GM18505 (cell line): ENCODE results near the gene PIAS2.
"Not testable (repeated sequence)": the region's sequence is repeated elsewhere in the genome, so short reads cannot be mapped to it uniquely, and the experiment has no call there.

Source experiments
- ATAC-seq: cut with Tn5 transposase; IDR thresholded peaks from one replicate; pipeline ENCODE4 v1.9.1; 2021; ENCODE audit not compliant: unreplicated experiment
- POLR2A ChIP-seq: IDR thresholded peaks from 4 replicates; pipeline ENCODE4 v1.6.1; 2011; ENCODE audit warnings: borderline replicate concordance; ENCODE audit not compliant: insufficient read depth, insufficient read length; ENCODE audit errors: extremely low read depth

PIAS2 gene

DNA sequence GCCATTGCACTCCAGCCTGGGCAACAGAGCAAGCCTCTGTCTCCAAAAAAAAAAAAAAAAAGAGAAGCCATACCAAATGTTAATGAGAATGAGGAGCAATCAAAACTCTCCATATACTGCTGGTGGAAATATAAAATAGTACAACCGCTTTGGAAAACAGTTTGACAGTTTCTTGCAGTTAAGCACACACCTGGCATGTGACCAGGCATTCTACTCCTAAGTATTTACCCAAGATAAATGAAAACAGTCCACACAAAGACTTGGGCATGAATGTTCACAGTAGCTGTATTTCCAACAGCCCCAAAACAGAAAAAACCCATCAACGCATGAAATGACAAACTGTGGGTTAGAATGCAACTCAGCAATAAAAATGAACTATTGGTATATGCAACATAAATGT is 84.5 kb downstream of the PIAS2 start:
- ATAC-seq, result no peak
- TF ChIP-seq POLR2A, result no peak

DNA sequence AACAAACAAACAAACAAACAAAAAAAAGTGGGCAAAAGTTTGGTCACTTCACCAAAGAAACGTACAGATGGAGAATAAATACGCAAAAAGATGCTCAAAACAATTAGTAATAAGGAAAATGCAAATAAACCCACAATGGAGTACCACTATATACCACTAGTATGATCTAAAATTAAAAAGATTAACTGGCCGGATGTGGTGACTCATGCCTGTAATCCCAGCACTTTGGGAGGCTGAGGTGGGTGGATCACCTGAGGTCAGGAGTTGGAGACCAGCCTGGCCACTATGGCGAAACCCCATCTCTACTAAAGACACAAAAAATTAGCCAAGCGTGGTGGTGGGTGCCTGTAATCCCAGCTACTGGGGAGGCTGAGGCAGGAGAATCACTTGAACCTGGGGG is 84.9 kb downstream of the PIAS2 start:
- ATAC-seq, result not testable (repeated sequence)

DNA sequence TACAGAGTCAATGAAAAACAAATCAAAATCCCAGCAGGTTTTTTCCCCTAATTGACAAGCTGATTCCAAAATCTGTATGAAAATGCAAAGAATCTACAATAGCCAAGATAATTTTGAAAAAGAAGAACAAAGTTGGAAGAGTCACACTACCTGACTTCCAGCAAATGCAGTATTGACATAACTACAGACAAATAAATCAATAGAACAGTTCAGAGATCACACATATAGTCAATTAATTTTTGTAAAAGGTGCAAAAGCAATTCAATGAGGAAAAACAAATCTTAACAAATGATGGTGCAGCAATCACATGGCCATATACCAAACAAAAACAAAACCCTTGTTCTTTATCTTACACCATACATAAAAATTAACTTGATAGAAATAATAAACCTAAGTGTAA is 85.9 kb downstream of the PIAS2 start:
- TF ChIP-seq POLR2A, result no peak
- ATAC-seq, result no peak

DNA sequence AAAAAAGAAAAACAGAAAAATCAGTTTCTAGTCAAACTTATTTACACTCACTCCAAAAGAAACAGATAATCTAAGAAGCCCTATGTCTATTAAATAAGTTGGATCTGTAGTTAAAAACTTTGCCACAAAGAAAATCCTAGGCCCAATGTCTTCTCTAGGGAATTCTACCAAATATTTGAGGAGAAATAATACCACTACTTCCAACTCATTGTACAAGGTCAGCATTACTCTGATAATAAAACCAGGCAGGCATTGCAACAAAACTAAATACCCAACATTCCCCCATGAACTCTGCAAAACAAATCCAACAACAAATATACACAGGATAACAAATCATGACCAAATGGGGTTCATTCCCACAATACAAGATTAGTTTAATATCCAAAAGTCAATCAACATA is 86.7 kb downstream of the PIAS2 start:
- no peak for ATAC-seq
- TF ChIP-seq POLR2A, result no peak

DNA sequence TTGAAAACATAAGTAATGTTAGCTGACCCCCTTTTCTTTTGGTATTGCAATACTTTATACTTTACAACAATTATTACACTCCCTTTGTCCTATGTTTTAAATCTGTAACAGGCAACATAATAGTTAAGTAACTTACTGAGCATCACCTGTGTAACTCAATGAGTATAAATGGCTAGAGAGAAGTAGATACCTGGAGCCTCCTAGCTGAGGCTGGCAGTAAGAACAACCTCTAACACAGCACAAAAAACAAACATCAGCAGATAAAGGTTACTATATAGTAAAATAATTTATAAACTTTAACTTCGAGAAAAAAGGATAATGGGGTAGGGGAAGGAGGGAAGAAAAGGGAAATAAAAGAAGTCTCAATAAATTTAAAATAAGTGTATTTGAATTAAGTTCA is 87.4 kb downstream of the PIAS2 start:
- TF ChIP-seq POLR2A, result no peak
- ATAC-seq, result no peak

DNA sequence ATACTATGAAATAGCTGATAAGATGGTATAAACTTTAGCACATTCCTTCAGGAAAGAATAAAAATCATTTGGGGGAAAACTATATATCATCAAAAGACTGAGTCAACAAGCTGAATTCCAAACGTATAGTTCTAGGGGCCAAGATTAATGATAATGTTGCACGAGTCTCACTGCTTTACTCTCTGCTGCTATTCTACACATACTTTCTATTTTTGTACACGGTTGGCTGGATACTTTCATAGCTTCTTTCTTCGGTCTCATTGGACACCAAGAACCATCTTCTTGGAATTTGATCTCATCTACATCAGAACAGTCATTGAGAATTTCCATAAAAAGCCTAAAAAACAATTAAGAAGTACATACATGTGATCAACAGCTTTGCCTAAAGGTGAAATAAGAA is 87.8 kb downstream of the PIAS2 start:
- ATAC-seq, result no peak
- TF ChIP-seq POLR2A, result no peak

DNA sequence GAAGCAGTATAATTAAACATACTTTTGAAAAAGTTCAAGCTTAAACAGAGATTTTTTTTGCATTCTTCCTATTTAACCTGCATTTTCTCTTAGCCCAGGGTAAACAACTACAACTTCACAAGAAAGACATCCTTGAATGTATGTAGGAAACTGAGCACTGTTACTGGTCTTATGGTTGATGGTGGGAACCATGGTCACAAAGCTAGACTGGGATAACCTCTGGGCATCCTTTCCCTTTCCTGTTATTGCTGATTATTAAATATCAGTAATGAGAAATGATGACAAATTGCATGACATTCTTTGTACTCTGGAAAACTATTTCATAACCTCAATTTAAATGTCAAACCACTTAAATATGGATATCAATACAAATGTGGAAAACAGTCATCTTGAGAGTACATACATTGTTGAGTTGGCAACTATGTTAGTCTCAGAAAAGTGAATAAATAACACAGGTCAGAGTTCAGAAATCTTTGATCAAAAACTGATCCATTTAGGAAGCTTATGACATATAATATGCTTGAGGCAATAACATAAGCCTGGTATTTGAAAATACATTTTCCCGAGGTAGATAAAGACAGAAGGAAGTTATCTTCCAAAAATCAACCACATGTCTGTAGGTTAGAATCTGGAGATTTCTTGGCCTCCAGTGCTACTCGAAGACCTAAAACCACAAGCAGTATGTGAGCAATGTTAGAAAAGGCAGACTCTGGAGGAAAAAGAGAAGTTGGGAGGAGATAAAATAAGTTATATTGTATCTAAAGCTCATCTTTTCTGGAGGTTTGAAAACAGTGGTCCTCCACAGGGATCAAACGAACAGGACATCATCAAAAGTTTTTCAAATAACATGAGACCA is 95.2 kb downstream of the PIAS2 start:
- no peak for ATAC-seq
- no peak for TF ChIP-seq POLR2A

DNA sequence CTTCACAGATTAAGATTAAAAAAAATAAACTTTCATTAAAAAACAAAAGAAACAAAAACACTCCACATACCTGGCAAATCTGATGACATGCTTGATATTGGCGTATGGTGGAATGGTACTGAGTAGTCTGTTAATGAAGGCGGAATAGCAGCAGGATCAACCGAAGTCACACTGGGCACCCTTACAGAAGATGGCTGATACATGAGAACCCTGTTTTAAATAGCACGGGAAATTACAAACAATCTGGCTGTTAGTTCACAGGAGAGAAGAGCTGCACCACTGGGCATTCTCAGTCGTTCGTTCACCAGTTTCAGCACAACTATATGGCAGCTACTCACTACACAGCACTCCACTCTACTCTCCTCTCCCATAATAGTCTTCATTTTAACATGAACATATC is 96.4 kb downstream of the PIAS2 start:
- ATAC-seq, result no peak
- TF ChIP-seq POLR2A, result no peak

DNA sequence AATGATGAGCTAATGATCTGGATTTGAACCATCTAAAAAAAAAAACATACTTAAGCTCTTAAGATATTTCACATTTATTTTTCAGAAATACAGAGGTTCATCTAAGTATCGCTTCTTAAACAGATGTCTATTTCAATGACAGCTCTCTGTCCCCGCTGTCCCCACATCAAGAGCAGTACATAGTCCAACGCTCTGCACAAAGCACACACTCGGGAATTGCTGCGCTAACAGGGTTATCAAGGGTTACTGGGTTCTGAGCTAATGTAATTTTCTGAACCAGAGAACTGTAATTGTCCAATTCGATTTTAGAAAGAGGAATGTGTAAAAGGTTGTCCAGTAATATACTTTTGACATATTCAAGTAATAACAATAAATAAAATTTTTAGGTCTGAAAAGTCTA is 101.6 kb downstream of the PIAS2 start:
- ATAC-seq, result no peak
- TF ChIP-seq POLR2A, result no peak

DNA sequence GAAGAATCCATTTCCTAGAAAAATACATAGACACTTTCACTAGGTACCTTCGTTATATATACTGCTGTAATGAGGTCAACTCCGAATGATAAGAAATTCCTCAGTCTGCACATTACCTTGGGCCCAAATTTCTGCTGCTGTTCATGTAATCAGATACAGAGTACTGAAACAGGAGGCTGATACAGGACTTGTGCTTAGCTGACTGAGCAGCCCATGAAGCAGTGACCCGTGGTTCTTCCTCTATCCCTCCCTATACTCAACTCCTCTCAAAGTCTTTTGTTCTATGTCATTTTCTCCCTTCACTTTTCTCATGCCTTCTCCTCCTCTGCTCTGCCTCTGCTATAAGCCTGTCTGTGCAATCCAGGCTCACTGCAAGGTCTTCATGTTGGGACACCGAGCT is 102.9 kb downstream of the PIAS2 start:
- no peak for TF ChIP-seq POLR2A
- no peak for ATAC-seq

DNA sequence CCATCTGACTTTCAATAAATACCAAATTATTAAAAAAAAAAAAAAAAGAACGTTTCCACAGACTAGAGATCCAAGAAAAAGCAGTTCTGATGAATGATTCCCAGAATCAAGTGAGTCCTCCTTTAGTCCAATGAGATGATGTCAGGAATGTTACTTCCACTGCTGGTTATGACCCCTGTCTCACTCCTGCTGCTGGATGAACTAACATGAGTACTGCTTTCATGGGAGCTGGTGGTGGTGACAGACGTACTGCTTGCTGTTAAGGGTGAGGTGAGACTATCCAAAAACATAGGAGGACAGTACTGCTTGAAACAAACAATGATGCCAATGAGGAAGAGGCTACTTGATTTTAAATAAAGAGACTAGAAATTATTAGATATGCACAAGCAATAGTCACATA is 105.0 kb downstream of the PIAS2 start:
- TF ChIP-seq POLR2A, result no peak
- ATAC-seq, result no peak

DNA sequence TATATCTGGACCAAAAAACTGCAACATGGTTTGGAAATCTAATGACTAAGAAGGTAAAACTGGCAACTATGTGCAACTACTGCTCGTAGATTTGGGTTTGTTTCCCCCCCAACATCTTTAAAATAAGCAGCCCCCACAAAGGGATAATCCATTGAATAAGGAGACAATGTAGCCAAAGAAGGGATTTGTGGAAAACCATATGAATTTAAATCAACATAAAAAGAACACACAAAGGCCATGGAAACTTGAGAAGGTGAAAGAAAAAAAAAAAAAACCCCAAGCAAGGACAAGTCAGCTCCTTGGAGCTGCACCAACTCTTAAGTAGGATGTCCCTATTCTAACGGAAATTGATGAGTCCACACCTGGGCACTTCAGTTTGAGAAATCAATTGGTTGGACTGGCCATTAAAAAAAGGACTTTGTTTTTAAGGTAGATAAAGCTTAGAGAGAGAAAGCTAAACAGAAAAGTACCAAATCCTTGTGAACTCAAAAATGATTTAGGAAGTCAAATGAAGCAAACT is 106.8 kb downstream of the PIAS2 start:
- TF ChIP-seq POLR2A, result no peak
- no peak for ATAC-seq

DNA sequence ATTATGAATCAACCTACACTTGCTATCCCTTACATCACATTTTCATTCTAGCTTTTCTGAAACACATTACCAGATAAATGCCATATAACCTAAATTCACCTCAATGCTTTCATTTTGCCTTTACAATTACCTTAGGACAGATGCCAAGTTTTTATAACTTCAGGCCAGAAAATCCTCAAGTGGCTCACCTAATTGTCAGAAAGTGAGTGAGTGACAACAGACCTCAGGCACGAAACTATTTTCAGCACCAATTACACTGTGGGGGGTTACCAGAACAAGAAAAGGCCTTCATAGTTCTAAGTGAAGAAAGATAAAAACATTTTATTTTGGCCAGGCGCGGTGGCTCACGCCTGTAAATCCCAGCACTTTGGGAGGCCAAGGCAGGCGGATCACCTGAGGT is 108.2 kb downstream of the PIAS2 start:
- no peak for TF ChIP-seq POLR2A

DNA sequence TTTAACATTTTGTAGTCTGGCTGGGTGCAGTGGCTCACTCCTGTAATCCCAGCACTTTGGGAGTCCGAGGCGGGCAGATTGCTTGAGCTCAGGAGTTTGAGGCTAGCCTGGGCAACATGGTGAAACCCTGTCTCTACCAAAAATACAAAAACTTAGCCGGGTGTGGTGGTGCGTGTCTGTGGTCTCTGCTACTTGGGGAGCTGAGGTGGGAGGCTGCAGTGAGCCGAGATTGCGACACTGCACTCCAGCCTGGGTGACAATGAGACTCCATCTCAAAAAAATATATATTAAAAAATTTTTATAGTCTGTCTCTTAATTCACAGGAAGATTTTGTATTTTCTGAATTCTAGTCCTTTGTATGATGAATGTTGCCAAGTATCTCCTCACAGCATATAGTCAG is 121.4 kb downstream of the PIAS2 start:
- ATAC-seq, result not testable (repeated sequence)

More for the DNA sequence above, 108.2 kb downstream of the PIAS2 start:
- ATAC-seq, result no peak

DNA sequence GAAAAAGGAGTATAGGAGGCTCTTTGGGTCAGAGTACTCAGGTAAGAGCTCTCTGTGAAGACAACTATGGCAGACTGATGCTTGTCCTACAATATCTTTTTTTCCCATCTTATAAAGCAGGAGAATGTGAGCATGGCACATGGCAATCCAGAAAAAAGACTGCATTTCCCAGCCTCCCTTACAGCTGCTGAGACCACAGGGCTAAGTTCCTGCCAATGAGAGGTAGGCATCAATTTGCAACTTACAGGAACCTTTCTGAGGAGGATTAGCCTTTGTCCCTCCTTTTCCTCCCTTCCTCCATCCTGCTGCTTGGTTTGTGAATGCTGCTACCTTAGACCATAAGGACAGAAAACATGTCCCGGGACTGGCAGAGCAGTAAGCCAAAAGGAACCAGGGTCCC is 122.7 kb downstream of the PIAS2 start:
- ATAC-seq, result no peak
- no peak for TF ChIP-seq POLR2A
